ENCODE measurements around the gene CREB5.

Gene CREB5

DNA sequence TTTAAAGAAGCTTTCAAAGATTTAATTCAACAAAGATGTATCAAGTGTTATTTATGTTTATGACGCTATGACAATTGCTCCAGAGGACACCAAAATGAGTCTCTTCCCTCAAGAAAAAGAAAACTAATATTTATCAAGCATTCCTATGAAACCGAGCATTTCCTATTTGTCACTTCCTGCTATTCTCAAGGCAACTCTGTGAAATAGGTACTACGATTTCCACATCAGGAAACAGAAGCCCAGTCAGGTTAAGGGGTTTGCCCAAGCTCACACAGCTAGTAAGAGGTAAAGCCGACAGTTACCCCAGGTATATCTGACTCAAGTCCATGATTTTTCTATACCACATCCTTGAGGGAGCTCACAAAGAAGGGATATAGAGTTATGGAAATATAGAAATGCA lies 459.9 kb downstream of the CREB5 start:
- DNase-seq, result no peak

DNA sequence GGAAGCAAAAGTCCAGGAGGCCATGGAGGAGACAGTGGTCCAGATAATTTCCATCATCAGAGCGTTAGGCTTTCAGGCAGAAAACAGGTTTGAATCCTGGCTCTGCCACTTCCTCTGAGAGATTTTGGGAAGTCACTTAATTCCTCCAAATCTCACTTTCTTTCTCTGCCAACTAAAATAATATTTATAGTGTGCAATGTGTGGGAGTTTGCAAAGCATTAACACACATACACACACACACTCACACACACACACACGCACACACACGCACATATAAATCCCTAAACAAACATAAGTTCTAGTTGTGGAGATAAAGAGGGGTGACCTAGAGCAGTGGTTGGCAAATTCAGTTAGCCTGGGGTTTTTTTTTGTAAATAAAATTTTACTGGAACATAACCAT lies 461.0 kb downstream of the CREB5 start:
- DNase-seq, result no peak

DNA sequence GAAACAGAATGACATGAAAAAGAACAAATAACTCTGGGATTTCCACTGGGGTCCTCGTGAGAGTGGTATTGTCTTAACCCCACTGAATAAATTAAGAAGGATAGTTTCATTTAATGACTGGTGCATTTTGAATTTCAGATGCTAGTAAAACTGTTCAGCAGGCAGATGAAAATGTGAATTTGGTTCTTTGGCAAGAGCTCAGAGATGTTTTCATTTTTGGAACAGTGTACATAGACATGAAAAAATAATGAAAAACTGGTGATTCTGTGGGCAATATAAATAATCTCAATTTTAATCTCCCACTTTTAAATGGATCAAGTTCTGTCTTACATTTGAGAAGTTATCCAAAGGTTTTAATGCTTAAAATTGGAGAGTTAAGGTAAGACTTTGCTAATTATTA lies 461.7 kb downstream of the CREB5 start:
- no peak for DNase-seq
